Measurements from ENCODE around the gene REPIN1. TPM values are rescaled to one million over a fixed set of nuclear protein-coding genes. Genes with fewer than 3 reads are reported as not detected.

Gene REPIN1
- total RNA-seq, 4 donors from 2014 or later, result 182 to 414 (median 247) TPM

DNA sequence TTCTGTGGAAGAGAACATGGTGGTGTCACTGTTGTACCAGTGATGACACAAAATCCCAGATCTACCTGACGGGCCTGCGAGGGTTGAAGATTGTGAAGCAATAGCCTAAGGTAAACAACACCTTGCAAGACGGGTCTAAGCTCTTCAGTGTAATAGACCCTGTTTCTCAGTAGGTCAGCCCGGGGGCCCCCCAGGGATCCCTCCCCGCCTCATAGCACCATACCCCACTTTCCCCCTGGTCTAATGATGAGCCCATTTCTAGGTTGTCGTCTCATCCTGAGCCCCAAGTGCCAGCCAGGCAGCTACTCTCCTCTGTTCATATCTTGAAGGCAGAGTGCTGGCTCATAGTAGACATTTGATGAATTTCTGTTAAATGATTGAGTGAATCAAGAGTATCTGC, 42.7 kb upstream of the REPIN1 start:
- Histone ChIP-seq H3K9me3 (no peaks in the 10 kb centered on the region), H3K4me1 (peaks cover 7 to 23% (median 22%) of the 10 kb centered on the region in 4 donors), H3K36me3 (no peaks in the 10 kb centered on the region), H3K4me3 (no peak overlapping the region), H3K27ac (no peak overlapping the region), H3K27me3 (no peaks in the 10 kb centered on the region)
- TF ChIP-seq POLR2A (IDR thresholded peaks at IDR 0.05) (no peak), EP300 (IDR thresholded peaks at IDR 0.05; ENCODE audit: low read depth) (no peak), POLR2AphosphoS5 (IDR thresholded peaks at IDR 0.05) (no peak)
- TF ChIP-seq, protein P1, sequence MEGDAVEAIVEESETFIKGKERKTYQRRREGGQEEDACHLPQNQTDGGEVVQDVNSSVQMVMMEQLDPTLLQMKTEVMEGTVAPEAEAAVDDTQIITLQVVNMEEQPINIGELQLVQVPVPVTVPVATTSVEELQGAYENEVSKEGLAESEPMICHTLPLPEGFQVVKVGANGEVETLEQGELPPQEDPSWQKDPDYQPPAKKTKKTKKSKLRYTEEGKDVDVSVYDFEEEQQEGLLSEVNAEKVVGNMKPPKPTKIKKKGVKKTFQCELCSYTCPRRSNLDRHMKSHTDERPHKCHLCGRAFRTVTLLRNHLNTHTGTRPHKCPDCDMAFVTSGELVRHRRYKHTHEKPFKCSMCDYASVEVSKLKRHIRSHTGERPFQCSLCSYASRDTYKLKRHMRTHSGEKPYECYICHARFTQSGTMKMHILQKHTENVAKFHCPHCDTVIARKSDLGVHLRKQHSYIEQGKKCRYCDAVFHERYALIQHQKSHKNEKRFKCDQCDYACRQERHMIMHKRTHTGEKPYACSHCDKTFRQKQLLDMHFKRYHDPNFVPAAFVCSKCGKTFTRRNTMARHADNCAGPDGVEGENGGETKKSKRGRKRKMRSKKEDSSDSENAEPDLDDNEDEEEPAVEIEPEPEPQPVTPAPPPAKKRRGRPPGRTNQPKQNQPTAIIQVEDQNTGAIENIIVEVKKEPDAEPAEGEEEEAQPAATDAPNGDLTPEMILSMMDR (IDR thresholded peaks at IDR 0.05), result no peak
- intact Hi-C loops (cut with DNase I; ENCODE audit: low total_unique reads), result no loop called here
- no peak for DNase-seq
- in situ Hi-C loops (cut with MboI; ENCODE audit: low pct_ligation_motif_present in 1 of 4, low pct_unique_long_range_greater_than_20kb in 1 of 4, low sequenced_read_pairs in 3 of 4), result no loop called here
- WGBS, 2 donors (ENCODE audit: low coverage in 1 of 2), result 94% methylated on average over 6 of the region's 6 CpGs; no CpG with 5 or more reads in 1 of the 2 donors

DNA sequence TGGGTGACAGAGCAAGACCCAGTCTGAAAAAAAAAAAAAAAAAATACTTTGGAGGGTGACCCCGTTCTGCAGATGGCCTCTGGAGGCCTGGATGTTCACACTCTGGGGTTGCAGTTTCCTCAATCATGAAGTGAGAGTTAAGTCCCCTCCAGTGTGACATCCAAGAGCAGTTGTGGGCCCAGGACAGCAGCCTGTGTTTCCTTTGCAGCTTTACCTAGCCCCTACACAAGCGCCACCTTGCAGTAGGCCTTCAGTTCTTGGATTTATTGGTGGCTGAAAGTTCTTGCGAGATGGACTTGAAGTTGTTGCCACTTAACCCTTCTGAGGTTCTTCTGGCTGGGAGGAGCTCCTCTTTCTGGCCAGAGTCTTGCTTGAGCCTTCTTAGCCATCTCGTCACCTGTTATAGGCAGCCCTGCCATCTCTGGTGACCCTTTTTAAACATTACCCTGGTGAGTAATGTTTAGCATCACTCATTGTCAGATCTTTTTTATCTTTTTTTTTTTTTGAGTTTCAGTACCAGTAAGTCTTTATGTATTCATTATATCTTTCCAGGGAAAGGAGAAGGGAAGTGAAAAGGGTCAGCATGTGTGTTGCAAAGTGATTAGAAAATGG, 41.9 kb upstream of the REPIN1 start:
- intact Hi-C loops (cut with DNase I; ENCODE audit: low total_unique reads) (no loop called here), in situ Hi-C loops (cut with MboI; ENCODE audit: low pct_ligation_motif_present in 1 of 4, low pct_unique_long_range_greater_than_20kb in 1 of 4, low sequenced_read_pairs in 3 of 4) (no loop called here)
- Histone ChIP-seq H3K27me3 (no peaks in the 10 kb centered on the region), H3K4me1 (peaks cover 7 to 23% (median 22%) of the 10 kb centered on the region in 4 donors), H3K9me3 (no peaks in the 10 kb centered on the region), H3K27ac (no peak overlapping the region), H3K4me3 (no peak overlapping the region), H3K36me3 (no peaks in the 10 kb centered on the region)
- WGBS, 2 donors (ENCODE audit: low coverage in 1 of 2), result 75 to 80% methylated on average over 4 of the region's 4 CpGs
- TF ChIP-seq POLR2AphosphoS5 (IDR thresholded peaks at IDR 0.05) (no peak), EP300 (IDR thresholded peaks at IDR 0.05; ENCODE audit: low read depth) (no peak), POLR2A (IDR thresholded peaks at IDR 0.05) (no peak)
- TF ChIP-seq, protein P1 (IDR thresholded peaks at IDR 0.05), result no peak
- DNase-seq, result no peak

DNA sequence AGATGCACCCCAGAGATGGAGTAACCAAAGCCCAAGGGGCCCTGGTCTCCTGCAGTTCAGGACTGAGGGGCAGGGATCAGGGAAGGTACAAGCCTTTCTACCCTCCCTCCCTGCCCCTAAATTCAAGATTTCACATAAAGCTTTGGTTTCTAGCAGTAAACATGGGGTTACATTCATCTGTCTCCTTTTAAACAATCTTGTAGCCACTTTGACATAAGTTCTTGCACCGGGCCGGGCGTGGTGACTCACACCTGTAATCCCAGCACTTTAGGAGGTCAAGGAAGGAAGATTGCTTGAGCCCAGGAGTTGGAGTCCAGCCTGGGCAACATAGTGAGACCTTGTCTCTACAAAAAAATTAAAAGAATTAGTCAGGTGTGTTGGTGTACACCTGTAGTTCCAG, 41.3 kb upstream of the REPIN1 start:
- H3K4me1 ChIP-seq, result peaks cover 7 to 19% (median 19%) of the 10 kb centered on the region in 4 donors
- no peak for DNase-seq
- no peak overlapping the region for H3K27ac ChIP-seq
- H3K4me3 ChIP-seq, result no peak overlapping the region
- intact Hi-C loops (cut with DNase I; ENCODE audit: low total_unique reads) (no loop called here), in situ Hi-C loops (cut with MboI; ENCODE audit: low pct_ligation_motif_present in 1 of 4, low pct_unique_long_range_greater_than_20kb in 1 of 4, low sequenced_read_pairs in 3 of 4) (no loop called here)
- no peak for TF ChIP-seq POLR2AphosphoS5 (IDR thresholded peaks at IDR 0.05)
- no peak for TF ChIP-seq EP300 (IDR thresholded peaks at IDR 0.05; ENCODE audit: low read depth)
- TF ChIP-seq POLR2A (IDR thresholded peaks at IDR 0.05), result no peak
- TF ChIP-seq, protein P1 (IDR thresholded peaks at IDR 0.05), result no peak
- WGBS, 2 donors (ENCODE audit: low coverage in 1 of 2), result 95% methylated on average over 3 of the region's 3 CpGs; no CpG with 5 or more reads in 1 of the 2 donors
- no peaks in the 10 kb centered on the region for H3K9me3 ChIP-seq
- no peaks in the 10 kb centered on the region for H3K27me3 ChIP-seq
- H3K36me3 ChIP-seq, result no peaks in the 10 kb centered on the region

DNA sequence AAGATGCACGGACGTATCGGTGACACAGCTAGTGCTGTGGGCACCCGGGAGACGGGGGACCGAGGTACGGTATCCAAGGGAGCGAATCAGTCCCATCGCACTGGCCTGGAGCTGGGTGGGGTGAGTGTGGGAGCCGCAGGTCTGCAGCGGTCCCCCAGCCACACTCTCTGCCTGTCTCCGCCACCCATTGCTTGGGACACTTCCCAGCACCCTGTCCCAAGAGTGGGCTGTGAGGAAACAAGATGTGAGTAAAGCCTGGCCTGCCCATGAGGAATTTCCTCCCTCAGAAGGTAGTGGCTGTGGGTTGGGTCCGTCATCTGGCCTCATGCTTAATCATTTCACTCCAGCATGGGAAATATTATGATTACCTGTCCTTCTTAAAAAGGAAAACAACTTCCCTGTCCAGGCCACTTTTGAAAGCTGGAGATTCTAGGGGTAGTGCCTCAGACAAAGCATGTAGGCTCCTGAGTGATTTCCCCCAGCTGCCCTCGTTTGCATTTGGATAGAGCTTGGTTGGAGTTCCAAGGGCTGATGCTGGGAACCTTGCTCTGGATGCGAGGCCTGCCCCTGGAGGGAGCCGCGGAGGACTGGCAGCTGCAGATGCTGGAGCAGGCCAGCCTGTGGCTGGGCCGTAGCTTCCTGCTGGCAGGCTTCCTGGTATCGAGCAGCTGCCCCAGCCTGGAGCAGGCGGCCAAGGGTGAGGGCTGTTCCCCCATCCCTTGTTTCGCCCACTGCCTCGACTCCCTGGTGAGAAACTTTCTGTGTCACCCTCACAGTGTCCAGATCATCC, 39.1 kb upstream of the REPIN1 start:
- H3K27ac ChIP-seq, result no peak overlapping the region
- no peak for DNase-seq
- H3K4me1 ChIP-seq, result peaks cover 3 to 6% (median 5%) of the 10 kb centered on the region in 4 donors
- no peaks in the 10 kb centered on the region for H3K36me3 ChIP-seq
- in situ Hi-C loops (cut with MboI; ENCODE audit: low pct_ligation_motif_present in 1 of 4, low pct_unique_long_range_greater_than_20kb in 1 of 4, low sequenced_read_pairs in 3 of 4) (no loop called here), intact Hi-C loops (cut with DNase I; ENCODE audit: low total_unique reads) (no loop called here)
- WGBS, 2 donors (ENCODE audit: low coverage in 1 of 2), result 71% methylated on average over 22 of the region's 22 CpGs; no CpG with 5 or more reads in 1 of the 2 donors
- H3K4me3 ChIP-seq, result no peak overlapping the region
- TF ChIP-seq POLR2A (IDR thresholded peaks at IDR 0.05), result no peak
- TF ChIP-seq POLR2AphosphoS5 (IDR thresholded peaks at IDR 0.05), result no peak
- TF ChIP-seq EP300 (IDR thresholded peaks at IDR 0.05; ENCODE audit: low read depth), result no peak
- TF ChIP-seq, protein P1 (IDR thresholded peaks at IDR 0.05), result no peak
- H3K27me3 ChIP-seq, result no peaks in the 10 kb centered on the region
- H3K9me3 ChIP-seq, result no peaks in the 10 kb centered on the region
